Vagina (tissue), 2 donors: ENCODE results near the gene FLYWCH2.

Experiments
- POLR2A ChIP-seq, 2 donors: fragments of 450-650 bp; IDR thresholded peaks; one replicate each; pipeline ENCODE4 v1.6.1; 2017; ENCODE audit warnings: antibody characterized with exemption in 2 of 2, mild to moderate bottlenecking in 2 of 2, moderate library complexity in 2 of 2
- POLR2AphosphoS5 ChIP-seq, 2 donors: sonication (generic); formaldehyde crosslinking; IDR thresholded peaks; one replicate each; pipeline ENCODE4 v1.9.0; 2017; ENCODE audit warnings: antibody characterized with exemption in 2 of 2, mild to moderate bottlenecking in 2 of 2, low read depth in 1 of 2; ENCODE audit not compliant: insufficient read depth in 1 of 2
- TF ChIP-seq, protein P1 (sequence below), 3 experiments: fragments of 450-650 bp in 2 of 3; fragments of 200-600 bp in 1 of 3; sonication (generic) in 1 of 3; IDR thresholded peaks; one replicate each; pipeline ENCODE4 v1.5.1; 2017 to 2019; ENCODE audit warnings: antibody characterized with exemption in 3 of 3, mild to moderate bottlenecking in 2 of 3, moderate library complexity in 2 of 3

DNA sequence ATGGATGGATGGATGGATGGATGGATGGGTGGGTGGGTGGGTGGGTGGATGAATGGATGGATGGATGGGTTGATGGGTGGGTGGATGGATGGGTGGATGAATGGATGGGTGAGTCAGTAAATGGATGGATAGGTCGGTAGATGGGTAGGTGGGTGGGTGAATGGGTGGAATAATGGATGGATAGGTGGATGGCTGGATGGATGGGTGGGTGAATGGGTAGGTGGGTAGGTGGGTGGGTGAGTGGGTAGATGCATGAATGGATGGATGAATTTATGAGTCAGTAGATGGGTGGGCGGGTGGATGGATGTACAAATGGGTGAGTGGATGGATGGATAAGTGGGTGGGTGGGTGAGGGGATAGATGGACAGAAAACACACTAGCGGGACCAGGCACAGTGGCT is 48.0 kb upstream of the FLYWCH2 start:
- TF ChIP-seq, protein P1, sequence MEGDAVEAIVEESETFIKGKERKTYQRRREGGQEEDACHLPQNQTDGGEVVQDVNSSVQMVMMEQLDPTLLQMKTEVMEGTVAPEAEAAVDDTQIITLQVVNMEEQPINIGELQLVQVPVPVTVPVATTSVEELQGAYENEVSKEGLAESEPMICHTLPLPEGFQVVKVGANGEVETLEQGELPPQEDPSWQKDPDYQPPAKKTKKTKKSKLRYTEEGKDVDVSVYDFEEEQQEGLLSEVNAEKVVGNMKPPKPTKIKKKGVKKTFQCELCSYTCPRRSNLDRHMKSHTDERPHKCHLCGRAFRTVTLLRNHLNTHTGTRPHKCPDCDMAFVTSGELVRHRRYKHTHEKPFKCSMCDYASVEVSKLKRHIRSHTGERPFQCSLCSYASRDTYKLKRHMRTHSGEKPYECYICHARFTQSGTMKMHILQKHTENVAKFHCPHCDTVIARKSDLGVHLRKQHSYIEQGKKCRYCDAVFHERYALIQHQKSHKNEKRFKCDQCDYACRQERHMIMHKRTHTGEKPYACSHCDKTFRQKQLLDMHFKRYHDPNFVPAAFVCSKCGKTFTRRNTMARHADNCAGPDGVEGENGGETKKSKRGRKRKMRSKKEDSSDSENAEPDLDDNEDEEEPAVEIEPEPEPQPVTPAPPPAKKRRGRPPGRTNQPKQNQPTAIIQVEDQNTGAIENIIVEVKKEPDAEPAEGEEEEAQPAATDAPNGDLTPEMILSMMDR (IDR thresholded peaks at IDR 0.05): no peak
- TF ChIP-seq POLR2AphosphoS5 (IDR thresholded peaks at IDR 0.05; ENCODE audit: insufficient read depth in 1 of 2, low read depth in 1 of 2) (no peak), POLR2A (IDR thresholded peaks at IDR 0.05) (no peak)
